NCI-H128 (cell line): ENCODE results near the gene APBB1.
"Not testable (repeated sequence)": the region's sequence is repeated elsewhere in the genome, so short reads cannot be mapped to it uniquely, and the experiment has no call there.

Source experiments
- DNase-seq: peaks from one replicate; lab custom pipeline; 2025; ENCODE audit not compliant: unreplicated experiment; lab: John Stamatoyannopoulos, UW

The APBB1 gene

DNA sequence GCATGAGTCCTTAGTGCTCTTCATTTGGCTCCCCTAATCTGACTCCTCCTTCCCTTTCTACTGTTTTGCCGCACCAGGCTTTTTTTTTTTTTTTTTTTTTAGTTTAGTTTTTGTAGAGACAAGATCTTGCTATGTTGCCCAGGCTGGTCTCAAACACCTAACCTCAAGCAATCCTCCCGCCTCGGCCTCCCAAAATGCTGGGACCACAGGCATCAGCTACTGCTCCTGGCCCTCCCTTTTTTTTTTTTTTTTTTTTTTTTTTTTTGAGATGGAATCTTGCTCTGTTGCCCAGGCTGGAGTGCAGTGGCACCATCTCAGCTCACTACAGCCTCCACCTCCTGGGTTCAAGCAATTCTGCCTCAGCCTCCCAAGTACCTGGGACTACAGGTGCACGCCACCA, 26.6 kb downstream of the APBB1 start:
- not testable (repeated sequence) for DNase-seq

GRCh38 chr11:6391537-6392134, 27.3 kb downstream of the APBB1 start:
- DNase-seq, result no peak

GRCh38 chr11:6390718-6391469, 28.0 kb downstream of the APBB1 start:
- DNase-seq, result no peak

GRCh38 chr11:6389905-6390717, 28.8 kb downstream of the APBB1 start, which contains the start of gene SMPD1:
Gene SMPD1, plus strand, starts transcription at chr11:6390474. Its CDS starts 125 bp downstream, at chr11:6390599.
- peak; percentile 80 for DNase-seq

- DNase-seq, result no peak
Measured at GRCh38 chr11:6388748-6389147, 30.1 kb downstream of the APBB1 start.

- no peak for DNase-seq
Measured at GRCh38 chr11:6387811-6388599, 30.9 kb downstream of the APBB1 start.

- DNase-seq, result no peak
Measured at GRCh38 chr11:6385046-6385777, 33.7 kb downstream of the APBB1 start.

DNA sequence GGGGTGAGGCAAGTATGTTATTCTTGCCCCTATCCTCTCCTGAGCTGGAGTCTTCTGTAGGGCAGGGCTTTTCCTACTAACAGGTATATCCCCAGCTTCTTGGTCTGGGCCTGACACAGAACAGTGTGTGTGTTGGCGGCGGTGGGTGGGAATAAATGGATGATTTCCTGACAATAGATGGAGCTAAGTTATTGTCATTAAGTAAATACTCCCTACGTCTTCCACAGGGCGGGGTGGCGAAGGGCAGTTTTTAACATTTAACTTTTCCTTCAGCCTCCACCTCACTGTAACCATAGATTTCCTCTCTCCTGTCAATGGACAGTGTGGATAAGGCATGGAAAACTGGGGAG, 40.3 kb downstream of the APBB1 start:
- no peak for DNase-seq

- no peak for DNase-seq
Measured at GRCh38 chr11:6377902-6378639, 40.8 kb downstream of the APBB1 start.

DNA sequence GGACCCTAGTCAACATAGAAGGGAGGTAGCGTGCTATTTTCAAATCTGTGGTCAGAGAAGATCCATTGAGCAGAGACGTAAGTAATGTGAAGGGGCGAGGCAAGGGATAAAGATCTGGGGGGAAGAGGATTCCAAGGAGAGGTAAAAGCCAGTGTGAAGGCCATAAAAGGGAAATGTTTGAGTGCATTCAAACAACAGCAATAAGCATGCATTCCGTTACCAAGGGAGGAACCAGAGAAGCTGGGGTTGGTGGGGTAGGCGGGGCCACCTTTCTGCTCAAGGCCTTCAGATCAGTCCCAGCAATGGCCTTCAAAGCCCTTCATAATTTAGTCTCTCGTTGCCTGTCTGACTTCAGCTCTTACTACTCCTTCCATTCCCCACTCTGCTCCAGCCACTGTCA, 47.1 kb downstream of the APBB1 start:
- no peak for DNase-seq

- no peak for DNase-seq
Measured at GRCh38 chr11:6365659-6366058, 53.2 kb downstream of the APBB1 start.

GRCh38 chr11:6362873-6363678, 55.8 kb downstream of the APBB1 start:
- DNase-seq, result peak; percentile 18

GRCh38 chr11:6362185-6362872, 56.6 kb downstream of the APBB1 start:
- DNase-seq, result no peak

DNA sequence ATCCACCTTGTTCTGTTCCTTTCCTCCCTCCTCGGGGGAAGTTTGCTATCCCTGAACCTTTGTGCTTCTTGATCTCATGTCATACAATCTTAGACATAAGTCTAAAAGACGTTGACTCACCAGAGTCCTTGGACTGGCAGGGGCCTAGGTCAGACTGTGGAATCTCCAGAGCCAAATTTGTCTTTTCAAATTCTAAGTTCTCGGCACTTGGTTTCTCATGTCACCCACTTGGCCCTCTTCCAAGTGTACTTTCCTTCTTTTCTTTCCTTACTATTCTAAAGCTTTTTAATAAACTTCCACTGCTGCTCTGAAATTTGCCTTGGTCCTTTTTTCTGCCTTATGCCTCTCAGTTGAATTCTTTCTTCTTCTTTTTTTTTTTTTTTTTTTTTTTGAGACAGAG, 58.7 kb downstream of the APBB1 start:
- DNase-seq, result no peak

DNA sequence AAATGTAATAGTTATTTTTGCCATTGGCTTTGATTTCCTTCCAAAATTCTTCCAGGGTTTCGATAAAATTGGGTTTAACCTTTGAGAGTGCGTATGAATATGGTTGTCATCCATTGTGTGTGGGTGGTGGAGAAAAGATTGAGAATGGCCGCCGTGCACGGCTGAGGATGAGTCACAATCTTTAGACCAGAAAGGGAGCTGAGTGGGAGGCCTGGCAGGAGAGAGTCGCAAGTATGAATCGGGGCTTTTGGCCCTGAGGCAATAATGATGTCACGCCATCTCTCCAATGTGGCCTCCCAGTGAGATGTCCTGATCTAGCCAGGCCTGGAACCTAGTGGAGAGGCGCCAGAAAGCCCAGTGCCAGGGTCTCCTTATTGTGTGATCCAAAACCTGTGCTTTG, 61.7 kb downstream of the APBB1 start:
- no peak for DNase-seq

DNA sequence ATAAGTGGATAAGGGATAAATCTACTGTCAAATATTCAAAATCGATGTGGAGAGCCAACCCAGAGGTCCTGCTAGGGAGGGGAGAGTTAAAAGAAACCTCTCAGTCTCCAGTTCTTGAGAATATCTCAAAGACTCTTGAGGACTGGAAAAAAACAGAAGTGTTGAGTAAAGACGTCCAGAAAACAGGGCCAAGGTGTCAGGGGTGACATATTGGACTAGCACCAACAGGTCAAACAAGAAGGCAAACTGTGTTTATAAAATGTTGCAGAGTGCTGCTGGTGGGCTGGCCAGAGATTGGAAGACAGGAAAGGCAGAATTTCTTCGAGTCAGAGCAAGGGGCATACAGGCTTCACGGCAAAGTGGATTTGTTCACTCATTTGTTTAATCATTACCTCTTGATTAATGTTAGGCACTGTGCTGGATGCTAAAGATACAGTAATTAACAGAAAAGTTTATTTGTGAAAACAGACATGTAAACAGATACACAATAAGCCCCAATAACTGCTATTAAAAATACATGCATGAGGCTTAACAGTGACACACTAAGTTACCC, 62.3 kb downstream of the APBB1 start:
- no peak for DNase-seq

GRCh38 chr11:6354651-6355485, 64.0 kb downstream of the APBB1 start:
- DNase-seq, result no peak
